WTC11 (cell line): ENCODE data around the gene DIO3.

Experiments used
- TF ChIP-seq, protein P1 (sequence below): fragments of 200-600 bp; IDR thresholded peaks from 2 replicates; pipeline ENCODE4 v1.8.0; 2022; ENCODE audit warnings: antibody characterized with exemption
- TF ChIP-seq, protein P2 (sequence below): sonication (generic); formaldehyde crosslinking; IDR thresholded peaks from 2 replicates; pipeline ENCODE4 v1.8.0; 2022; ENCODE audit warnings: mild to moderate bottlenecking, missing genetic modification reagents
- TF ChIP-seq, protein P3 (sequence below): sonication (generic); formaldehyde crosslinking; IDR thresholded peaks from 2 replicates; pipeline ENCODE4 v1.8.0; 2023; ENCODE audit warnings: mild to moderate bottlenecking, missing genetic modification reagents
- TF ChIP-seq, protein P4 (sequence below): sonication (generic); formaldehyde crosslinking; IDR thresholded peaks from 2 replicates; pipeline ENCODE4 v1.8.0; 2022; ENCODE audit warnings: mild to moderate bottlenecking, missing genetic modification reagents

DNA sequence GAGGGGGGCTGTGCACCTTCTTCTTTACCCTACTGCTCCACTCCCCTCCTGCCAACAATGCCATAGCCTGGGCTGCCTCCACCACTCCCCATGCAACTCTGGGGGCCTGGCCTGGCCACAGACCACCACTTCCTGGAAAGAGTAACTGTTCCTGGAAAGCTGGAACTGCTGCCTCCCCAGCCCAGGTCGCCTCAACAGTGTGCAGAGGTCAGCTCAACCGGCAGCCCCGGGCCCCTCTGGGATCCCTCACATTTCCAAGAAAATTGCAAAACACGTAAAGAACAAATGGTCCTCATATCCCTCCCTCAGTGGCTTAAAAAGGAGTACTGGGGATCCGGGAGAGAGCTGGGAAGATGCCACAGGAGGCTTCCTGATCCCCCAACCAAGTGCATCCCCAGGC is 22.4 kb upstream of the DIO3 start:
- TF ChIP-seq, protein P1, sequence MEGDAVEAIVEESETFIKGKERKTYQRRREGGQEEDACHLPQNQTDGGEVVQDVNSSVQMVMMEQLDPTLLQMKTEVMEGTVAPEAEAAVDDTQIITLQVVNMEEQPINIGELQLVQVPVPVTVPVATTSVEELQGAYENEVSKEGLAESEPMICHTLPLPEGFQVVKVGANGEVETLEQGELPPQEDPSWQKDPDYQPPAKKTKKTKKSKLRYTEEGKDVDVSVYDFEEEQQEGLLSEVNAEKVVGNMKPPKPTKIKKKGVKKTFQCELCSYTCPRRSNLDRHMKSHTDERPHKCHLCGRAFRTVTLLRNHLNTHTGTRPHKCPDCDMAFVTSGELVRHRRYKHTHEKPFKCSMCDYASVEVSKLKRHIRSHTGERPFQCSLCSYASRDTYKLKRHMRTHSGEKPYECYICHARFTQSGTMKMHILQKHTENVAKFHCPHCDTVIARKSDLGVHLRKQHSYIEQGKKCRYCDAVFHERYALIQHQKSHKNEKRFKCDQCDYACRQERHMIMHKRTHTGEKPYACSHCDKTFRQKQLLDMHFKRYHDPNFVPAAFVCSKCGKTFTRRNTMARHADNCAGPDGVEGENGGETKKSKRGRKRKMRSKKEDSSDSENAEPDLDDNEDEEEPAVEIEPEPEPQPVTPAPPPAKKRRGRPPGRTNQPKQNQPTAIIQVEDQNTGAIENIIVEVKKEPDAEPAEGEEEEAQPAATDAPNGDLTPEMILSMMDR, result no peak
- TF ChIP-seq, protein P2, sequence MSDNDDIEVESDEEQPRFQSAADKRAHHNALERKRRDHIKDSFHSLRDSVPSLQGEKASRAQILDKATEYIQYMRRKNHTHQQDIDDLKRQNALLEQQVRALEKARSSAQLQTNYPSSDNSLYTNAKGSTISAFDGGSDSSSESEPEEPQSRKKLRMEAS (CRISPR knock-in tag), result no peak
- TF ChIP-seq, protein P3, sequence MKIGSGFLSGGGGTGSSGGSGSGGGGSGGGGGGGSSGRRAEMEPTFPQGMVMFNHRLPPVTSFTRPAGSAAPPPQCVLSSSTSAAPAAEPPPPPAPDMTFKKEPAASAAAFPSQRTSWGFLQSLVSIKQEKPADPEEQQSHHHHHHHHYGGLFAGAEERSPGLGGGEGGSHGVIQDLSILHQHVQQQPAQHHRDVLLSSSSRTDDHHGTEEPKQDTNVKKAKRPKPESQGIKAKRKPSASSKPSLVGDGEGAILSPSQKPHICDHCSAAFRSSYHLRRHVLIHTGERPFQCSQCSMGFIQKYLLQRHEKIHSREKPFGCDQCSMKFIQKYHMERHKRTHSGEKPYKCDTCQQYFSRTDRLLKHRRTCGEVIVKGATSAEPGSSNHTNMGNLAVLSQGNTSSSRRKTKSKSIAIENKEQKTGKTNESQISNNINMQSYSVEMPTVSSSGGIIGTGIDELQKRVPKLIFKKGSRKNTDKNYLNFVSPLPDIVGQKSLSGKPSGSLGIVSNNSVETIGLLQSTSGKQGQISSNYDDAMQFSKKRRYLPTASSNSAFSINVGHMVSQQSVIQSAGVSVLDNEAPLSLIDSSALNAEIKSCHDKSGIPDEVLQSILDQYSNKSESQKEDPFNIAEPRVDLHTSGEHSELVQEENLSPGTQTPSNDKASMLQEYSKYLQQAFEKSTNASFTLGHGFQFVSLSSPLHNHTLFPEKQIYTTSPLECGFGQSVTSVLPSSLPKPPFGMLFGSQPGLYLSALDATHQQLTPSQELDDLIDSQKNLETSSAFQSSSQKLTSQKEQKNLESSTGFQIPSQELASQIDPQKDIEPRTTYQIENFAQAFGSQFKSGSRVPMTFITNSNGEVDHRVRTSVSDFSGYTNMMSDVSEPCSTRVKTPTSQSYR (CRISPR knock-in tag), result no peak
- TF ChIP-seq, protein P4, sequence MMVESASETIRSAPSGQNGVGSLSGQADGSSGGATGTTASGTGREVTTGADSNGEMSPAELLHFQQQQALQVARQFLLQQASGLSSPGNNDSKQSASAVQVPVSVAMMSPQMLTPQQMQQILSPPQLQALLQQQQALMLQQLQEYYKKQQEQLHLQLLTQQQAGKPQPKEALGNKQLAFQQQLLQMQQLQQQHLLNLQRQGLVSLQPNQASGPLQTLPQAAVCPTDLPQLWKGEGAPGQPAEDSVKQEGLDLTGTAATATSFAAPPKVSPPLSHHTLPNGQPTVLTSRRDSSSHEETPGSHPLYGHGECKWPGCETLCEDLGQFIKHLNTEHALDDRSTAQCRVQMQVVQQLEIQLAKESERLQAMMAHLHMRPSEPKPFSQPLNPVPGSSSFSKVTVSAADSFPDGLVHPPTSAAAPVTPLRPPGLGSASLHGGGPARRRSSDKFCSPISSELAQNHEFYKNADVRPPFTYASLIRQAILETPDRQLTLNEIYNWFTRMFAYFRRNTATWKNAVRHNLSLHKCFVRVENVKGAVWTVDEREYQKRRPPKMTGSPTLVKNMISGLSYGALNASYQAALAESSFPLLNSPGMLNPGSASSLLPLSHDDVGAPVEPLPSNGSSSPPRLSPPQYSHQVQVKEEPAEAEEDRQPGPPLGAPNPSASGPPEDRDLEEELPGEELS (CRISPR knock-in tag), result no peak
